Lower leg skin (tissue), 3 donors: Measurements from ENCODE around the gene NTRK2.

Experiments
- CTCF ChIP-seq, 3 donors: fragments of 450-650 bp; IDR thresholded peaks; one replicate each; pipeline ENCODE4 v1.5.1; 2016; ENCODE audit warnings: antibody characterized with exemption in 3 of 3, mild to moderate bottlenecking in 3 of 3, moderate library complexity in 2 of 3
- POLR2A ChIP-seq, 2 donors: fragments of 450-650 bp; IDR thresholded peaks; one replicate each; pipeline ENCODE4 v1.6.1; 2016 to 2017; ENCODE audit warnings: antibody characterized with exemption in 2 of 2, mild to moderate bottlenecking in 1 of 2, moderate library complexity in 1 of 2

DNA sequence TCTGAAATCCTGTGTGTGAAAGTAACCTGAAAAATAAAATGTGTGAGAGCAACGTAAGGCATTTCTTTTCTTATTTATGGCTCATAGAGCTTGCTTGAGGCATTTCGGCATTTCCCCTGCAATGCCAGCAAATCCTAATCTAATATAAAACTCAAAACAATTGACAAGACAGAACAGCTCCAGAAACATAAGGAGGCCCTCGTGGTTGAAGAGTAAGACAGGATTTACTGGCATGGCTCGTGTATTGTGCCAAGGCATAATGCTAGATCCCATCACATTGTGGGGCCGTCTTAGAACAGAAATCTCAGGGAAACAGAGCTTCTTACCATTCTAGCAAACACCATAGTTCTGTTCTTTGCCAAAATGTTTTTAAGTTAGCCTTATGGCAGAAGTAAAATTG lies 166.2 kb downstream of the NTRK2 start:
- no peak for TF ChIP-seq CTCF (IDR thresholded peaks at IDR 0.05)
- TF ChIP-seq POLR2A (IDR thresholded peaks at IDR 0.05): no peak
